ENCODE data around the gene EXOC6. TPM values are rescaled to one million over a fixed set of nuclear protein-coding genes. Genes with fewer than 3 reads are reported as not detected.

EXOC6 gene
- polyA plus RNA-seq, 1 donor (not counting 4 experiments of a cell fraction or from before 2014, with no cell fraction given): 1.2 TPM

DNA sequence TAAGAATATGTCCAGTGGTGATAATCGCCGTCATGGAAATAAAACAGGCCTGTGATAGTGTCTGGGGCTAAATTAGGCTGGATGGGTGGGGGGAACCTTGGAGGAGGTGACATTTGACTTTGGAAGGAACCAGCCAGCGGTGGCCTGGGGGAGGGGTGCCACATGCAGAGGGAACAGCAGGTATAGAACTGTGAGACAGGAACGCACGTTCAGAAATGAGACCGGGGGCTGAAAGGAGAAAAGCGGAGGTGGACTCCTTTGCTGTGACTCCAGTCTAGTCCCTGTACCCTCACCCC lies 222.8 kb downstream of the EXOC6 start:
- dilution Hi-C loops (cut with MboI; ENCODE audit: extremely low pct_ligation_motif_present, low sequenced_read_pairs): no loop called here
- Histone ChIP-seq H3K9ac (ENCODE audit: control insufficient read depth, extremely low read depth, insufficient read depth, low read length) (no peak overlapping the region), H3K27ac (ENCODE audit: control insufficient read depth, insufficient read depth, low read length) (no peak overlapping the region), H3K27me3 (ENCODE audit: control insufficient read depth, extremely low read depth, insufficient read depth, low read length) (peaks cover 98% of the 10 kb centered on the region), H3K36me3 (ENCODE audit: control insufficient read depth in 2 of 2, extremely low read depth in 1 of 2, insufficient read depth in 2 of 2, low read length in 2 of 2) (no peaks in the 10 kb centered on the region), H3K4me3 (ENCODE audit: control insufficient read depth in 2 of 3, extremely low read depth in 1 of 3, insufficient read depth in 2 of 3, low read depth in 1 of 3, low read length in 3 of 3) (no peak overlapping the region), H3K4me1 (ENCODE audit: control insufficient read depth, extremely low read depth, insufficient read depth, low read length) (no peaks in the 10 kb centered on the region), H2AFZ (ENCODE audit: control insufficient read depth, low read length) (no peak overlapping the region), H4K20me1 (ENCODE audit: control insufficient read depth, extremely low read depth, insufficient read depth, low read length) (peaks cover 6% of the 10 kb centered on the region), H3K4me2 (ENCODE audit: control insufficient read depth, extremely low read depth, insufficient read depth, low read depth, low read length) (no peak overlapping the region), H3K79me2 (ENCODE audit: control insufficient read depth, insufficient read depth, low read length) (no peaks in the 10 kb centered on the region), H3K9me3 (ENCODE audit: control insufficient read depth, low read depth, low read length) (no peaks in the 10 kb centered on the region), H3K9me1 (ENCODE audit: control insufficient read depth, extremely low read depth, insufficient read depth, low read length) (no peaks in the 10 kb centered on the region)
- TF ChIP-seq, protein P1, sequence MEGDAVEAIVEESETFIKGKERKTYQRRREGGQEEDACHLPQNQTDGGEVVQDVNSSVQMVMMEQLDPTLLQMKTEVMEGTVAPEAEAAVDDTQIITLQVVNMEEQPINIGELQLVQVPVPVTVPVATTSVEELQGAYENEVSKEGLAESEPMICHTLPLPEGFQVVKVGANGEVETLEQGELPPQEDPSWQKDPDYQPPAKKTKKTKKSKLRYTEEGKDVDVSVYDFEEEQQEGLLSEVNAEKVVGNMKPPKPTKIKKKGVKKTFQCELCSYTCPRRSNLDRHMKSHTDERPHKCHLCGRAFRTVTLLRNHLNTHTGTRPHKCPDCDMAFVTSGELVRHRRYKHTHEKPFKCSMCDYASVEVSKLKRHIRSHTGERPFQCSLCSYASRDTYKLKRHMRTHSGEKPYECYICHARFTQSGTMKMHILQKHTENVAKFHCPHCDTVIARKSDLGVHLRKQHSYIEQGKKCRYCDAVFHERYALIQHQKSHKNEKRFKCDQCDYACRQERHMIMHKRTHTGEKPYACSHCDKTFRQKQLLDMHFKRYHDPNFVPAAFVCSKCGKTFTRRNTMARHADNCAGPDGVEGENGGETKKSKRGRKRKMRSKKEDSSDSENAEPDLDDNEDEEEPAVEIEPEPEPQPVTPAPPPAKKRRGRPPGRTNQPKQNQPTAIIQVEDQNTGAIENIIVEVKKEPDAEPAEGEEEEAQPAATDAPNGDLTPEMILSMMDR (optimal IDR thresholded peaks at IDR 0.05 in 1 of 3, IDR thresholded peaks at IDR 0.05 in 1 of 3, conservative IDR thresholded peaks at IDR 0.05 in 1 of 3; ENCODE audit: extremely low read depth in 1 of 3, insufficient read depth in 2 of 3, low read length in 3 of 3): no peak
- TF ChIP-seq EZH2 (IDR thresholded peaks at IDR 0.05; ENCODE audit: low read length): no peak
- DNase-seq (ENCODE audit: low read depth, low spot score) (no peak), FAIRE-seq (no peak)

DNA sequence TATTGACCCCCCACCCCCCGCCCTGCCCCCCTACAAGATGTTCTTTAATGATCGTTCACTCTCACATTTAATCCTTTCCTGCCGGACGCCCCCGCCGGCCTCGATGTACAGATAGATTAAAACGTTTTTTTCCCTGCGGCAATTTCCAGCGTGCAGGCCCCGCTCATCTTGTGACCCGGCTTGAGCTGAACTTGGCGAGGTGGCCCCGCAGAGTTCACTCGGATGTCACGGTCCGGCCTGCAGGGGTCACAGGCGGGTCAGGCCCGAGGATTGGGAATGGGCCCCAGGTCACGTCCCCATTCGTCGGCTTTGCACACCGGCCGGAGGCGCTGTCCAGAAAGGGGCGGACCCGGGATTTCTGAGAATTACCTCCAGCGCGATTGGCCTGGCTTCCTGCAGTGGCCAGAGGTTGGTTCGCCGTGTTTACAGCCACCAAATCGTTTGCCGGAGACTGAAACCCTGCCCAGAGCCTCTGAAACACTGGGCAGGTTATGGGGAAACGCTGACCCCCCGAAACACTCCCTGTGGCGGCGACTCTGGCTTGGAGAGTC lies 223.4 kb downstream of the EXOC6 start:
- dilution Hi-C loops (cut with MboI; ENCODE audit: extremely low pct_ligation_motif_present, low sequenced_read_pairs): no loop called here
- H3K4me1 ChIP-seq (ENCODE audit: control insufficient read depth, extremely low read depth, insufficient read depth, low read length): no peaks in the 10 kb centered on the region
- H3K27me3 ChIP-seq (ENCODE audit: control insufficient read depth, extremely low read depth, insufficient read depth, low read length): peaks cover 98% of the 10 kb centered on the region
- peak overlapping the region; percentile 22 for H3K4me2 ChIP-seq (ENCODE audit: control insufficient read depth, extremely low read depth, insufficient read depth, low read depth, low read length)
- no peaks in the 10 kb centered on the region for H3K9me3 ChIP-seq (ENCODE audit: control insufficient read depth, low read depth, low read length)
- no peaks in the 10 kb centered on the region for H3K36me3 ChIP-seq (ENCODE audit: control insufficient read depth in 2 of 2, extremely low read depth in 1 of 2, insufficient read depth in 2 of 2, low read length in 2 of 2)
- FAIRE-seq: no peak
- H3K9ac ChIP-seq (ENCODE audit: control insufficient read depth, extremely low read depth, insufficient read depth, low read length): no peak overlapping the region
- H3K27ac ChIP-seq (ENCODE audit: control insufficient read depth, insufficient read depth, low read length): no peak overlapping the region
- peaks cover 4% of the 10 kb centered on the region for H4K20me1 ChIP-seq (ENCODE audit: control insufficient read depth, extremely low read depth, insufficient read depth, low read length)
- no peaks in the 10 kb centered on the region for H3K9me1 ChIP-seq (ENCODE audit: control insufficient read depth, extremely low read depth, insufficient read depth, low read length)
- no peak for TF ChIP-seq EZH2 (IDR thresholded peaks at IDR 0.05; ENCODE audit: low read length)
- H3K4me3 ChIP-seq (ENCODE audit: control insufficient read depth in 2 of 3, extremely low read depth in 1 of 3, insufficient read depth in 2 of 3, low read depth in 1 of 3, low read length in 3 of 3): no peak overlapping the region
- no peak overlapping the region for H2AFZ ChIP-seq (ENCODE audit: control insufficient read depth, low read length)
- DNase-seq (ENCODE audit: low read depth, low spot score): no peak
- no peaks in the 10 kb centered on the region for H3K79me2 ChIP-seq (ENCODE audit: control insufficient read depth, insufficient read depth, low read length)

DNA sequence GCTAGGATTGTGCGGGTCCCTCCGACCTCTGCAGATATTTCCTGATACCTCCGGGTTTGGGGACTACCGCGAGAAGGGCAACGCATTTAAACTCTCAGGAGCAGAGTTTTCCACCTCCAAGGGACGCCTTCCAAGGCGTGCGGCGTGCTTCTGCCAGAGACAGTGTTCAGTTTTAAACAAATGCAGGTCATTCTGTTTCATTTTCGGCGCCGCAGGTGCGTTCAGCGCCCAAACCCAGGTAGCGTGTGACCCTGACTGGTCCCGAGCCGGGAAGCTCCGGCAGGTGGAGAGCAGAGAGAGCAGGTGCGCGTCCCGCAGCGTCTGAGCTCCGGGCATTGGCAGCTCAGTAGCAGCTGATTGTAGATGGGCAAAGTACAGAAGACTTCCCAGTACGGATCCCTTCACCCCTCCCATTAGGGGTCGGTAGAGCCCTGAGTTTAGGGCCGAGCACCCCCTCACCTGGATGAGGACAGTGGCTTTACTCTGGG lies 223.9 kb downstream of the EXOC6 start:
- Histone ChIP-seq H3K27me3 (ENCODE audit: control insufficient read depth, extremely low read depth, insufficient read depth, low read length) (peaks cover 93% of the 10 kb centered on the region), H3K9me1 (ENCODE audit: control insufficient read depth, extremely low read depth, insufficient read depth, low read length) (no peaks in the 10 kb centered on the region), H3K27ac (ENCODE audit: control insufficient read depth, insufficient read depth, low read length) (no peak overlapping the region), H3K4me3 (ENCODE audit: control insufficient read depth in 2 of 3, extremely low read depth in 1 of 3, insufficient read depth in 2 of 3, low read depth in 1 of 3, low read length in 3 of 3) (no peak overlapping the region), H2AFZ (ENCODE audit: control insufficient read depth, low read length) (no peak overlapping the region), H3K9ac (ENCODE audit: control insufficient read depth, extremely low read depth, insufficient read depth, low read length) (no peak overlapping the region), H3K4me1 (ENCODE audit: control insufficient read depth, extremely low read depth, insufficient read depth, low read length) (no peaks in the 10 kb centered on the region), H3K79me2 (ENCODE audit: control insufficient read depth, insufficient read depth, low read length) (no peaks in the 10 kb centered on the region), H4K20me1 (ENCODE audit: control insufficient read depth, extremely low read depth, insufficient read depth, low read length) (no peaks in the 10 kb centered on the region), H3K9me3 (ENCODE audit: control insufficient read depth, low read depth, low read length) (no peaks in the 10 kb centered on the region), H3K4me2 (ENCODE audit: control insufficient read depth, extremely low read depth, insufficient read depth, low read depth, low read length) (no peak overlapping the region), H3K36me3 (ENCODE audit: control insufficient read depth in 2 of 2, extremely low read depth in 1 of 2, insufficient read depth in 2 of 2, low read length in 2 of 2) (no peaks in the 10 kb centered on the region)
- dilution Hi-C loops (cut with MboI; ENCODE audit: extremely low pct_ligation_motif_present, low sequenced_read_pairs): no loop called here
- TF ChIP-seq, protein P1 (optimal IDR thresholded peaks at IDR 0.05 in 1 of 3, IDR thresholded peaks at IDR 0.05 in 1 of 3, conservative IDR thresholded peaks at IDR 0.05 in 1 of 3; ENCODE audit: extremely low read depth in 1 of 3, insufficient read depth in 2 of 3, low read length in 3 of 3): no peak
- TF ChIP-seq EZH2 (IDR thresholded peaks at IDR 0.05; ENCODE audit: low read length): peak; percentile 89
- DNase-seq (ENCODE audit: low read depth, low spot score) (no peak), FAIRE-seq (no peak)
